GM23248 (cell line): ENCODE measurements around the gene CHST11.

Experiments
- EZH2 ChIP-seq: fragments of 200-600 bp; sonication (generic); IDR thresholded peaks from 2 replicates; pipeline ENCODE4 v1.6.1; 2018; ENCODE audit warnings: antibody characterized with exemption, mild to moderate bottlenecking; ENCODE audit not compliant: insufficient read depth, poor library complexity, severe bottlenecking
- EZH2phosphoT487 ChIP-seq: fragments of 200-600 bp; sonication (generic); IDR thresholded peaks from 2 replicates; pipeline ENCODE4 v1.6.1; 2018; ENCODE audit warnings: antibody characterized with exemption, moderate library complexity, mild to moderate bottlenecking, low read depth; ENCODE audit not compliant: insufficient read depth

DNA sequence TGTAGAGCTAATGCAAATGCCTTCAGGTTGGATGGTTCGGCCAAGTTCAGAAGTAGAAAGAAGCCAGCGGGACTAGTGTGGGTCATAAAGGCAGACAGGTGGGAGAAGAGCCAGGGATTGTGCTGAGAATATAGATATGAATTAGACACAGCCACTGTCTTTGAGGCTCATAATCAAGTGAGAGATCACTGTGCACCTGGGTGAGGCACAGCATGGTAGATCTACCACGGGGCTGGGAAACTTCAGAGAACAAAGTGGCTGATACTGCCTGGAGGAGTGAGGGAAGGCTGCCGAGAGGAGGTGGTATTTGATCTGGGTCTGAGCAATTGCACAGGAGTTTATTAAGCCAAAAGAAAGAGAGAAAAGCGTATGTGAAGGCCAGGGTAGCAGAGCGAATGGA lies 40.6 kb upstream of the CHST11 start:
- no peak for TF ChIP-seq EZH2phosphoT487
- TF ChIP-seq EZH2 = no peak
